ENCODE measurements around the gene FAM174B.

GRCh38 chr15:92595506-92596381 is 59.8 kb downstream of the FAM174B start:
- TF ChIP-seq CTCF (IDR thresholded peaks at IDR 0.05): no peak
- no peak for TF ChIP-seq EZH2 (IDR thresholded peaks at IDR 0.05; ENCODE audit: borderline replicate concordance, insufficient read depth, low read depth, low read length, poor library complexity, severe bottlenecking)
